T-helper 1 cell treated with Interleukin-12 subunit alpha and Interleukin-12 subunit beta and Interleukin-4 antibody, amounts not matched to agents 30 μg/mL and 1 μg/mL, for 36 hours (primary cell): ENCODE results near the gene PLG.
"Not testable (repeated sequence)": the region's sequence is repeated elsewhere in the genome, so short reads cannot be mapped to it uniquely, and the experiment has no call there.

Experiments used
- H3K27ac Mint-ChIP-seq: one replicate; pipeline ENCODE4 v1.8.0; 2021; ENCODE audit warnings: mild to moderate bottlenecking, mixed read lengths
- H3K27me3 Mint-ChIP-seq: one replicate; pipeline ENCODE4 v1.8.0; 2021; ENCODE audit warnings: low read depth, mixed read lengths
- H3K36me3 Mint-ChIP-seq: one replicate; pipeline ENCODE4 v1.8.0; 2021; ENCODE audit warnings: low read depth, mixed read lengths
- H3K4me1 Mint-ChIP-seq: one replicate; pipeline ENCODE4 v1.8.0; 2021; ENCODE audit warnings: low read depth, mixed read lengths
- H3K4me3 Mint-ChIP-seq: one replicate; pipeline ENCODE4 v1.8.0; 2021; ENCODE audit warnings: mild to moderate bottlenecking, moderate library complexity, mixed read lengths
- H3K9me3 Mint-ChIP-seq: one replicate; pipeline ENCODE4 v1.8.0; 2021; ENCODE audit warnings: mixed read lengths

The PLG gene

DNA sequence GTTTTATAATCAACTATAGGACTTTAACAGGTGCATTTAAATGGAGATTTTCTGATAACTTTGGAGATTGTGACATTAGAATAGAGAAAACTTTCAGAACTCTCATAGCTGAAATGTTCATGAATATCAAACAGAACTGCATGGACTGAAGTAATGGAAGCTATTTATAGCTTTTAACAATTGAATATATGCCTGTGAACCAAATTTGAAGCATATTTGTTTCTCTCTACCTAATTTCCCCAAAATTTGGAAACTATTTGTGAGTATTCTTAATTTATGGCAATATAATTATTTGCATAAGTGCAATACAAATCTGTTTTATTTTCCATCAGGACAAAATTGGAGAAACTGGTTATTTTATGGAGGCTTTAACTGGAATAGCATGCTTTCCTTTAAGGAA is 96.6 kb downstream of the PLG start:
- no peak overlapping the region for H3K4me3 Mint-ChIP-seq
- H3K9me3 Mint-ChIP-seq, result peaks cover 8% of the 10 kb centered on the region
- no peaks in the 10 kb centered on the region for H3K4me1 Mint-ChIP-seq
- H3K27me3 Mint-ChIP-seq, result no peaks in the 10 kb centered on the region
- H3K27ac Mint-ChIP-seq, result no peak overlapping the region
- no peaks in the 10 kb centered on the region for H3K36me3 Mint-ChIP-seq

DNA sequence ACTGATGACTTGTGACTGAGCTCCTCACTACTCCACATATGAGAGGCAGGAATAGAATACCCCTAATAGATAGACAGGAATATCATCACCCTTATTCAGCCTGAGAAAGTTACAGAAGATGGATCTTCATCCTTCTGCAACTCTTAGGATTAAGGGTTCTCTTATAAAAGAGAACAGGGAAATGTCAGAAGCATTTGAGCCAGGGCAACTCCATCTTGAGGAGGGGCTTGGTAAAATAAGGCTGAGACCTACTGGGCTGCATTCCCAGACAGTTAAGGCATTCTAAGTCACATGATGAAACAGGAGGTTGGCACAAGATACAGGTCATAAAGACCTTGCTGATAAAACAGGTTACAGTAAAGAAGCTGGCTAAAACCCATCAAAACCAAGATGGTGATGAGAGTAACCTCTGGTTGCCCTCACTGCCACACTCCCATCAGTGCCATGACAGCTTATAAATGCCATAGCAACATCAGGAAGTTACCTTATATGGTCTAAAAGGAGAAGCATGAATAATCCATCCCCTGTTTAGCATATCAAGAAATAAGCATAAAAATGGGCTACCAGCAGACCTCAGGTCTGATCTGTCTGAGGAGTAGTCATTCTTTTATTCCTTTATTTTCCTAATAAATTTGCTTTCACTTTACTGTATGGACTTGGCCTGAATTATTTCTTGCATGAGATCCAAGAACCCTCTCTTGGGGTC is 97.9 kb downstream of the PLG start:
- H3K9me3 Mint-ChIP-seq, result peaks cover 8% of the 10 kb centered on the region
- no peaks in the 10 kb centered on the region for H3K27me3 Mint-ChIP-seq
- no peaks in the 10 kb centered on the region for H3K36me3 Mint-ChIP-seq
- no peaks in the 10 kb centered on the region for H3K4me1 Mint-ChIP-seq
- H3K27ac Mint-ChIP-seq, result no peak overlapping the region
- no peak overlapping the region for H3K4me3 Mint-ChIP-seq

DNA sequence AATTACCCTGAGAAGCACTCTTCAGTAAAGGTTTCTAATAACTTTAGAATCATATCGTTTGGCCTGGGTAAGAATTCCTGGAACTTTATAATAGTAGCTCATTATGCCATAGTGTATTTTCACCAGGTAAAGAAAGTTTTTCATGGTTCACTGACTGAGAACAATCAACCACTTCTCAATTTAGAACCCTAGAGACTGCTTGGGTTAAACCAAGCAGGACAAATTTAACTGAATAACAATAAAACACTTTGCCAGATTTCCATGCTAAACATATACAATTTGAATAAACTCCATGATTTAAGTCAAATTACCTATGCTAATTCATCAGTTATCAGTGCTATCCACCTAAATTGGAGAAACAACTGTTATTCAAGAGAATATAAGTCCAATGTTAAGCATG is 99.4 kb downstream of the PLG start:
- Mint-ChIP-seq H3K36me3 (no peaks in the 10 kb centered on the region), H3K4me3 (no peak overlapping the region), H3K27ac (no peak overlapping the region), H3K9me3 (peaks cover 8% of the 10 kb centered on the region), H3K27me3 (no peaks in the 10 kb centered on the region), H3K4me1 (no peaks in the 10 kb centered on the region)

DNA sequence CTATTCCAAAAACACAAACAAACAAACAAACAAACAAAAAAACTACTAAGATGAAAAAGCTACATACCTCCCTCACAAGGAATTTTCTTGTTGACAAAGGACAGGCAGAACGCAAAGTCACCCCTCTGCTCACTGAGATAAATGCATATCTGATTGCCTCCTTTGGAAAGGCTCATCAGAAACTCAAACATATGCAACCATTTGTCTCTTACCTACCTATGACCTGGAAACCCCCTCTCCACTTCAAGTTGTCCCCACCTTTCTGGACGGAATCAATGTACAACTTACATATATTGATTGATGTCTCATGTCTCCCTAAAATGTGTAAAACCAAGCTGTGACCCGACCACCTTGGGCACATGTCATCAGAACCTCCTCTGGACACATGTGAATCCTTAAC is 100.0 kb downstream of the PLG start:
- H3K4me3 Mint-ChIP-seq, H3K36me3 Mint-ChIP-seq, H3K4me1 Mint-ChIP-seq, H3K27ac Mint-ChIP-seq, H3K27me3 Mint-ChIP-seq, H3K9me3 Mint-ChIP-seq: not testable (repeated sequence)
